PC-3 (cell line): ENCODE results near the gene DHX35. TPM values are rescaled to one million over a fixed set of nuclear protein-coding genes. Genes with fewer than 3 reads are reported as not detected.

ENCODE experiments used
- ATAC-seq: fragments of 200-7000 bp; cut with Tn5 transposase; 2 replicates; pipeline ENCODE4 v1.9.1; 2020; ENCODE audit warnings: mild to moderate bottlenecking, moderate library complexity
- Bru-seq: library from RNA; stranded (reverse); fragments of 400-500 nt; gene quantifications from one replicate; lab custom pipeline; 2021; lab: Mats Ljungman, UMichigan
- BruChase-seq, 2 experiments: library from RNA; stranded (reverse); fragments of 400-500 nt; gene quantifications; one replicate each; lab custom pipeline; 2021; lab: Mats Ljungman, UMichigan
- BruUV-seq: library from RNA; stranded (reverse); fragments of 400-500 nt; replicated peaks from 2 replicates; lab custom pipeline; 2021; lab: Mats Ljungman, UMichigan
- CTCF ChIA-PET: fragments of 300-600 bp; sonication (Branson Sonifier 250); formaldehyde crosslinking; loops from one replicate; lab custom pipeline; 2022; ENCODE audit warnings: antibody characterized with exemption; lab: Charles Lee
- POLR2A ChIA-PET: fragments of 300-600 bp; sonication (Branson Sonifier 250); formaldehyde crosslinking; loops from one replicate; lab custom pipeline; 2022; ENCODE audit warnings: antibody characterized with exemption; ENCODE audit not compliant: unreplicated experiment; lab: Charles Lee
- DNase-seq: peaks from one replicate; pipeline ENCODE4 v3.0.0-alpha.2; 2015
- H2AFZ ChIP-seq: fragments of 300-600 bp; sonication (generic); 2 replicates; pipeline ENCODE4 v1.6.0; 2016; ENCODE audit warnings: antibody characterized with exemption, low read length
- H3F3A ChIP-seq: fragments of 300-600 bp; sonication (generic); one replicate; pipeline ENCODE4 v1.6.0; 2017; ENCODE audit warnings: antibody characterized with exemption, low read length, control low read depth, mild to moderate bottlenecking; ENCODE audit not compliant: unreplicated experiment
- H3K27ac ChIP-seq: fragments of 300-600 bp; sonication (generic); 2 replicates; pipeline ENCODE4 v1.5.1; 2016; ENCODE audit warnings: mild to moderate bottlenecking, low read length
- H3K27me3 ChIP-seq: fragments of 300-600 bp; sonication (generic); 2 replicates; pipeline ENCODE4 v1.6.1; 2016; ENCODE audit warnings: low read length, mixed read lengths
- H3K36me3 ChIP-seq: fragments of 300-600 bp; sonication (generic); 2 replicates; pipeline ENCODE4 v1.6.1; 2016; ENCODE audit warnings: low read depth, mixed run types, low read length, mixed read lengths
- H3K4me1 ChIP-seq: fragments of 300-600 bp; sonication (generic); 2 replicates; pipeline ENCODE4 v1.5.1; 2016; ENCODE audit warnings: low read length; ENCODE audit not compliant: insufficient read depth
- H3K4me2 ChIP-seq: fragments of 300-600 bp; sonication (generic); 2 replicates; pipeline ENCODE4 v1.6.0; 2016; ENCODE audit warnings: low read length
- H3K4me3 ChIP-seq: fragments of 300-600 bp; sonication (generic); 2 replicates; pipeline ENCODE4 v1.5.1; 2016; ENCODE audit warnings: mild to moderate bottlenecking, low read length, mixed read lengths
- H3K79me2 ChIP-seq: fragments of 300-600 bp; sonication (generic); 2 replicates; pipeline ENCODE4 v1.6.1; 2017; ENCODE audit warnings: low read length, mixed read lengths
- H3K9ac ChIP-seq: fragments of 300-600 bp; sonication (generic); 2 replicates; pipeline ENCODE4 v1.6.0; 2016; ENCODE audit warnings: mild to moderate bottlenecking, low read length
- H3K9me2 ChIP-seq: fragments of 300-600 bp; sonication (generic); replicated peaks from 2 replicates; pipeline ENCODE4 v1.6.1; 2016; ENCODE audit warnings: mixed run types, low read length, mixed read lengths
- H3K9me3 ChIP-seq: fragments of 300-600 bp; sonication (generic); 2 replicates; pipeline ENCODE4 v1.6.1; 2016; ENCODE audit warnings: low read length, mixed read lengths
- H4K20me1 ChIP-seq: fragments of 300-600 bp; sonication (generic); 2 replicates; pipeline ENCODE4 v1.6.1; 2016; ENCODE audit warnings: low read length, mixed read lengths
- CTCF ChIP-seq: fragments of 300-600 bp; sonication (generic); conservative IDR thresholded peaks from 2 replicates; pipeline ENCODE4 v1.5.1; 2017; ENCODE audit warnings: antibody characterized with exemption, low read depth, mild to moderate bottlenecking, low read length
- EZH2 ChIP-seq: fragments of 300-600 bp; sonication (generic); IDR thresholded peaks from one replicate; pipeline ENCODE4 v1.6.1; 2017; ENCODE audit warnings: antibody characterized with exemption, mild to moderate bottlenecking, low read length; ENCODE audit not compliant: unreplicated experiment
- EZH2phosphoT487 ChIP-seq: fragments of 300-600 bp; sonication (generic); IDR thresholded peaks from 2 replicates; pipeline ENCODE4 v1.6.1; 2018; ENCODE audit warnings: mild to moderate bottlenecking, antibody characterized with exemption, low read length, borderline replicate concordance
- intact Hi-C: fragments of 100-400 bp; cut with micrococcal nuclease; formaldehyde crosslinking; loops from 2 replicates; pipeline ENCODE4 v1.9.0; 2023
- long read RNA-seq: library from polyadenylated mRNA; unstranded; transcript quantifications from one replicate; pipeline ENCODE4 v2.0.0, GENCODE V29; 2021; ENCODE audit not compliant: unreplicated experiment
- total RNA-seq: library from RNA; depleted of rRNA; stranded (reverse); fragments of >200 nt; gene quantifications from 2 replicates; pipeline ENCODE4 v1.2.3, GENCODE V29; 2014; rRNA removed

The DHX35 gene
- total RNA-seq: 10.1 and 12.0 TPM in 2 replicates
- Bru-seq, nascent RNA: percentile 86 among the genes with signal in this experiment
- BruChase-seq, experiment 1, labeled RNA remaining after a 6-hour chase: percentile 71 among the genes with signal in this experiment
- BruChase-seq, experiment 2, labeled RNA remaining after a 2-hour chase: percentile 83 among the genes with signal in this experiment
- long read RNA-seq, transcript DHX35-201 (22 exons, 3,325 nt): major isoform, 20 of 45 reads
- long read RNA-seq, partial matches to known transcripts: 10 of 45 reads
- long read RNA-seq, other reads (novel, unspliced or antisense): 13 of 45 reads

DNA sequence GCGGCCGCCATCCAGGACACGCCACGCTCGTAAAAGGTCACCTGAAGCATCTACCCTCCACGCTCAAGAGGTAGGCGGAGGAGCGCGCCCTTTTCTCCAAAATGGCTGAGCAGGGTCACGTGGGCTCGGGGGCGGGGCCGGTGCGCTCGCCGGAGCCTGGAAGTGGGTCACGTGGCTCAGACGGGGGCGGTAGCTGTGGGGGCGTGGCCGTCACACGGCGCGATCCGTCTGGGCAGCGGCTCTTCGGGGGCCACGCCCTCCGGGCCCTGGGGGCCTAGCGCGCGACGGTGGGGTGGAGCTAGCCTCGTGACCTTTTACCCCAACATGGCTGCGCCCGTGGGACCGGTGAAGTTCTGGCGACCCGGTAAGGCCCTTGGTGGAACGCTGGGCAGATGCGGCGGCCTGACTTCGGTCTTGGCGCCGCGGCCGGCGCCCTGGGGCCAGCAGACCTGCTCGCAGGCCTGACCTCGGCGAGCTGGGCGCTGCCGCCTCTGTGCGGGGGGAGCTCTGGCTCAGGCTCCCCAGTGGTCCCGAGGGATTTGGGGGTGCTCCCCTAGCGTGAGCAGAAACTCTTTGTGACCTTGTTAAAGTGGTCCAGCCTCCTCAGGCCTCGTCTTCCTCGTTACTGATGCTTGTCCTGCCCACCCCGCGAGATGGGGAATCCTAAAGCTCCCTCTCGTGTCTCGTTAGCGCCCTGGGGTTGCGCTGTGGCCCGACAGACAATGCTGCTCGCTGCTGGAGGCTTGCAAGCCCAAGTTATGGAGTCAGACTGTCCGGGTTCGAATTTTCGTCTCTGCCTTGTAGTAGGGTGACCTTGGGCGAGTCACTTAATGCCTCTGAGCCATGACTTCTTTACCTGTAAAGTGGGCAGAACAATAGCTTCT, at the start of gene DHX35:
DHX35 (plus strand) TSS at position 301 of the 884 bp plus-strand sequence; CDS start at position 325, 24 bp downstream.
- H3F3A ChIP-seq: no peaks in the 10 kb centered on the region
- peak; percentile 97 for DNase-seq
- no peaks in the 10 kb centered on the region for H3K9me3 ChIP-seq
- H4K20me1 ChIP-seq: no peaks in the 10 kb centered on the region
- ChIA-PET POLR2A (interaction anchor here (0.6 to 1.0 kb wide), 7 partner anchors 8 to 536 kb away, joined by 3 to 24 read pairs (median 4); partner anchors contain the start of gene FAM83D), CTCF (interaction anchor here (0.5 to 1.3 kb wide), 5 partner anchors 20 to 87 kb away, joined by 3 to 5 read pairs (median 3); partner anchors contain the start of gene FAM83D)
- H3K79me2 ChIP-seq: peaks cover 49% of the 10 kb centered on the region
- H3K9ac ChIP-seq: peak within 1 kb of the TSS; percentile 94
- intact Hi-C loops: loop anchor here (1.0 kb wide), 1 partner anchor 36 kb away; the partner anchor contains the start of gene FAM83D
- no peaks in the 10 kb centered on the region for H3K9me2 ChIP-seq
- H3K4me1 ChIP-seq: peaks cover 18% of the 10 kb centered on the region
- TF ChIP-seq EZH2 (no peak), EZH2phosphoT487 (no peak), CTCF (peak; percentile 53)
- peak within 1 kb of the TSS; percentile 91 for H3K4me3 ChIP-seq
- BruUV-seq: no TSS peak
- ATAC-seq: peak; percentile 99
- peak within 1 kb of the TSS; percentile 94 for H2AFZ ChIP-seq
- H3K27ac ChIP-seq: peak within 1 kb of the TSS; percentile 71
- no peaks in the 10 kb centered on the region for H3K27me3 ChIP-seq
- H3K4me2 ChIP-seq: peak within 1 kb of the TSS; percentile 88
- H3K36me3 ChIP-seq: no peaks in the 10 kb centered on the region

GRCh38 chr20:38915355-38915754, 46.8 kb upstream of the DHX35 start:
- intact Hi-C loops: no loop called here
- Histone ChIP-seq H3K9me2 (no peaks in the 10 kb centered on the region), H3K4me2 (no peak overlapping the region), H3F3A (no peaks in the 10 kb centered on the region), H3K27ac (no peak overlapping the region), H3K9me3 (no peaks in the 10 kb centered on the region), H4K20me1 (no peaks in the 10 kb centered on the region), H3K79me2 (no peaks in the 10 kb centered on the region), H3K9ac (no peak overlapping the region), H3K27me3 (peaks cover 19% of the 10 kb centered on the region), H3K36me3 (no peaks in the 10 kb centered on the region), H3K4me3 (no peak overlapping the region), H3K4me1 (peaks cover 5% of the 10 kb centered on the region; the same call in 1 of the 2 replicates), H2AFZ (no peak overlapping the region)
- no TSS peak for BruUV-seq
- no peak for TF ChIP-seq CTCF
- TF ChIP-seq EZH2phosphoT487: no peak
- TF ChIP-seq EZH2: no peak
- CTCF ChIA-PET: no interaction called here
- DNase-seq (no peak), ATAC-seq (no peak)
- POLR2A ChIA-PET: no interaction called here
